Measurements from ENCODE around the gene EFCAB7.
"Not testable (repeated sequence)": the region's sequence is repeated elsewhere in the genome, so short reads cannot be mapped to it uniquely, and the experiment has no call there.

The EFCAB7 gene

GRCh38 chr1:63557365-63557987 lies 34.2 kb downstream of the EFCAB7 start:
- DNase-seq = no peak

DNA sequence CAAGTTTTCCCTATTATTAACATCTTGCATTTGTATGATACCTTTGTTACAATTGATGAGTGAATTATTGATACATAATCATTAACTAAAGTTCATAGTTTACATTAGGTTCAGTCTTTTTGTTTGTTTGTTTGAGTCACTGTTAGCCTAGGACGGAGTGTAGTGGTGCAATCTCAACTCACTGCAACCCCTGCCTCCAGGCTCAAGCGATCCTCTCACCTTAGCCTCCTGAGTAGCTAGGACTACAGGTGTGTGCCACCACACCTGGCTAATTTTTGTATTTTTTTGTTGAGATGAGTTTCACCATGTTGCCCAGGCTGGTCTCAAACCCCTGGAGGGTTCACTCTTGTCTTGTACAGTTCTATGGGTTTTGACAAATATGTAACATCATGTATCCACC lies 36.0 kb downstream of the EFCAB7 start:
- DNase-seq = no peak

DNA sequence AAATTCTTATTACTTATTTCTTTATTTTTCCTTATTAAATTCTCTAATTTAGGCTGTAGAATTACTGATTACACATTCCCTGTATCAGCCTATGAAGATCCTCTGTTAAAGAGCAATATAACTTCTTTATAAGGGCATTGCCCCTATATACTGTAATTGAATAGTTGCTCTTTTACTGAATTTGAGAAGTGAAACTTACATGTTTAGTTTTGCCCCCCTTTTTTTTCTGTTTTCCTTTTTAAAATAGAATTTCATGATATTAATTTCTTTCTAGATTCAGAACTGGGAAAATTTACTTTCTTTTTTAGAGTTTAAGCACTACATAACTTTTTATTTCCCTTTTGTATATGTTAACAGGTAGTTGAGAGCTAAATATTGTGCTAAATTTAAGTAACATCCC lies 40.4 kb downstream of the EFCAB7 start:
- DNase-seq = no peak

- no peak for DNase-seq
Observed at GRCh38 chr1:63569068-63569467, 45.7 kb downstream of the EFCAB7 start.

DNA sequence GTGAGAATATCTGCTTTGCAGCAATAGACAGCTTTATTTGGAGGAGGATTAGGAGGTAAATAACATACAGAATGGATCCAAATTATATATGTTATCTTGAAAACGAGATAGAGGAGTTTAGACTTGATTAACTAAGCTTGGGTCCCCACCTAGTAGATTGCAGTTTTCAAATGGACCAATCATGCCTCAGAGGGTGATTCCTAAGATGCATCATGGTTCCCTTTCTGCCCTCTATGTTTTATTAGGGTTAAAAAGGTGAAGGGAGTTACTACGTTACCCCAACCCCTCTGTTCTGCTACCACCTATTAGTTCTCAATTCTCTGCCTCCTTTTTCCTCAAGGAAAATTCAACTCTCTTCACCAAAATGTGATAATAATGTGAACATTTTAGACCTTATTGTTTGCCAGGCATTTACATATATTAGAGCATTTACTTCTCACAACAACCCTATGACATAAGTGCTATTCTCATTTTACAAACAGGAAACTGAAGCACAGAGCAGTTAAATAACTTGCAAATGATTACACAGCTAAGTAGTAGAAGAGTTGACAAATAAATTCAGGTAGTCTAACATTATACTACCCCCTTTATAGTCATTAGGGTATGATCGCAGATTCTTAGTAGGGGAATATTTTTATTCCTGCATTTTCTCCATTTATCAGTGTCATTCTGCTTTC lies 46.5 kb downstream of the EFCAB7 start:
- DNase-seq = no peak

DNA sequence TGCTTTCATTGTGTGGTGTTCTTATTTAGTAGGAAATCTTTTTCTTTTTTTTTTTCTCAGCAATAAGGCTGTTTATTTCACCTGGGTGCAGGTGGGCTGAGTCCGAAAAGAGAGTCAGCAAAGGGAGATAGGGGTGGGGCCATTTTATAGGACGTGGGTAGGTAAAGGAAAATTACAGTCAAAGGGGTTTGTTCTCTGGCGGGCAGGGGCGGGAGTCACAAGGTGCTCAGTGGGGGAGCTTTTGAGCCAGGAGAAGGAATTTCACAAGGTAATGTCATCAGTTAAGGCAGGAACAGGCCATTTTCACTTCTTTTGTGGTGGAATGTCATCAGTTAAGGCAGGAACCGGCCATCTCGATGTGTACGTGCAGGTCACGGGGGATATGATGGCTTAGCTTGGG lies 49.4 kb downstream of the EFCAB7 start:
- DNase-seq = not testable (repeated sequence)

DNA sequence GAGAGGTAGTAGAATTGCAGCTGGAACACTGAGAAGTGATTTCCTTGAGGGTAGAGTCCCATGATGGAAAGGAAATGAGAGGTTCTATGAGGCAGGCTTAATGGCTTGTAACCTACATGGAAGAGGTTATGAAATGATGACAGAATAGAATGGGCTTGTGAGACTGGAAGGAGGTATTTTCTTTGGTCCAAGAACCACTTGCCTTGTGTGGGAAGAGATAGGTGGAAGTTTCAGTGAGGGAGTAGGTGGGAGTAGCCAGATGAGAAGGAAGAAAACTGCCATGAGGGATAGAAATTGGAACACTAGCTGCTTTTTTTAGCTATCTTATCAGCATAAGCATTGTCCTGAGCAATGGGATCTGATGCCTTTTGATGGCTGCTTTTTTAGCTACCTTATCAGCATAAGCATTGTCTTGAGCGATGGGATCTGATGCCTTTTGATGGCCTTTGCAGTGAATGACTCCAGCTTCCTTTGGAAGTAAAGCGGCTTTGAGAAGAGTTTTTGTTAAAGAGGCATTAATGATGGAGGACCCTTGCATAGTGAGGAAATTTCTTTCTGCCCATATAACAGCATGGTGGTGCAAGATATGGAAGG lies 51.0 kb downstream of the EFCAB7 start:
- not testable (repeated sequence) for DNase-seq

GRCh38 chr1:63575340-63575826 lies 52.1 kb downstream of the EFCAB7 start:
- DNase-seq = no peak

DNA sequence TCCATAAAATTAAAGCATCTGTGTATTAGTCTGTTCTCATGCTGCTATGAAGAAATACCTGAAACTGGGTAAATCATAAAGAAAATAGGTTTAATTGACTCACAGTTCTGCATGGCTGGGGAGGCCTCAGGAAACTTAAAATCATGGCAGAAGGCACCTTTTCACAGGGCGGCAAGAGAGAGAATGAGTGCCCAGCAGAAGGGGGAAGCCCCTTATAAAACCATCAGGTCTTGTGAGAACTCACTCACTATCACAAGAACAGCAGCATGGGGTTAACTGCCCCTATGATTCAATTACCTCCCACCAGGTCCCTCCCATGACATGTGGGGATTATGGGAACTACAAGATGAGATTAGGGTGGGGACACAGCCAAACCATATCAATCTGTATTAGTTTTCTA lies 63.0 kb downstream of the EFCAB7 start:
- DNase-seq = not testable (repeated sequence)

DNA sequence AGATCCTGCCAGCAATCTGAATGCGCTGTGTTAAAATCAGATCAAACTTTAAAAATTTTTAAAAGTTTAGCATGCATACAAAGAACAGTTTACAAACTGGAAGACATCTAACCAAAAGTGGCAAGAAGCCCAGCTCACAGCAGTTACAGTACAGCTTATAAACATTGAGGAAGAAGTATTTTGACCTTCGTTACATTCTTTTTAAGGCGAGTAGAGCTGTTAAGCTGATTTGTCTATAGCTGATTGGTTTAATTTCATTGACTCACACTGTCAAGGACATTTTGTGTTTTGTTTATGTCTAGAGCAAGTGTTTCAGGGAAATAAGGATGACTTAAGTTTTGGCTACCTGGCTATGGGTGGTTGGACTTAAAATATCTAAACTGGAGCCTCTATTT lies 66.8 kb downstream of the EFCAB7 start:
- no peak for DNase-seq

- no peak for DNase-seq
Observed at GRCh38 chr1:63592536-63593302, 69.4 kb downstream of the EFCAB7 start.

GRCh38 chr1:63593303-63593885 lies 70.1 kb downstream of the EFCAB7 start, which contains the start of gene PGM1:
Gene PGM1 (plus strand): TSS chr1:63593411. CDS start chr1:63593489, 78 bp downstream.
- no peak for DNase-seq

DNA sequence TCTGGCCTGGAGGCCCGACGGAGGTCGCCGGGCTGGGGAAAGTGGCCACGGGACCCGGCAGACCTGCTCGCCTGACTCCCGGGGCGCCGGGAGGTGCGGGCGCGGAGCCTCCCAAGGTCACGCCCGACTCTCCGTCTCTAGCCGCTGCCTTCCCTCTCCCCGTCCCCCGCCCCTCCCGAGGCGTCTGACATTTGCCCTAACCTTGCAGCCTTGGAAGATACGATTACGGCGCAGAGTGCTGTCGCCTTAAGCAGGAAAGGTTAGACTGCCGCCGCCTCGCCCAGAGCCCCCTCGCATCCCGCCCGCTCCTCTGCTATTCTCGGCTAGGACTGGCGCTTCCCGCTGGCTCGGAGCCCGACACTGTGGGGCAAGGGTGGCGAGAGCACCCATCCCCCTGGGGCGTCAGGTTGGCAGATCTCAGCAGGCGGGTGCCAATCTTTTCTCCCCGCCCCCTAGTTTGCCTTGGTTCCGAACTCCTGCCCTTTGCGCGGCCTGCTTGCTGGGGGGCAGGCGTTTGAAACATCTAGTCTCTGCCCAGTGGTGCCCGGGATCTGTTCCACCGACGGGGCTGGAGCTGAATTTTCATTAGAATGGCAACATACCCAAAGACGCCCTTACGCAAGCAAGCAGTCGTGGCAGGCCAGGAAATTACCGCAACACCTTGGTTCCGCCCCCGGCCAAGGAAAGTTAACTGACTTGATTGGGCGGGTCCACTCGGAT lies 70.7 kb downstream of the EFCAB7 start:
- no peak for DNase-seq

DNA sequence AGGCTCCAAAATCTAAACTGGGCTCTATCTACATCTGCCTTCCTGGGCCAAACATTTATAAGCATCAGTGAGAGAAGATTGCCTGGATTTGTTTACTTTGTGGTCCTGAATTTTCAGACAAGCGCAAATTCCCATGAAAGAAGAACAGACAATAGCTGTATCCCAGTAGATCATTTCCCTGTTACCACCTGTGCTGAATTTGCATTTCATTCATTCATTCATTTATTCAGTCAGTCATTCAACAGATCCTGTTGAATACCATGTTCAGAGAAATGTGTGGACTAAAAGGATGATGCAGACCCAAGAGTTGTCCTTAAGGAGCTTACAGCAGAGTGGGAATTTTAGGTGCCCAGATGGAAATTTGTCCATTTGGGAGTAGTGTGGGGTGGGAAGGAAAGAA lies 72.1 kb downstream of the EFCAB7 start:
- DNase-seq = no peak

GRCh38 chr1:63599799-63600198 lies 76.5 kb downstream of the EFCAB7 start:
- no peak for DNase-seq

DNA sequence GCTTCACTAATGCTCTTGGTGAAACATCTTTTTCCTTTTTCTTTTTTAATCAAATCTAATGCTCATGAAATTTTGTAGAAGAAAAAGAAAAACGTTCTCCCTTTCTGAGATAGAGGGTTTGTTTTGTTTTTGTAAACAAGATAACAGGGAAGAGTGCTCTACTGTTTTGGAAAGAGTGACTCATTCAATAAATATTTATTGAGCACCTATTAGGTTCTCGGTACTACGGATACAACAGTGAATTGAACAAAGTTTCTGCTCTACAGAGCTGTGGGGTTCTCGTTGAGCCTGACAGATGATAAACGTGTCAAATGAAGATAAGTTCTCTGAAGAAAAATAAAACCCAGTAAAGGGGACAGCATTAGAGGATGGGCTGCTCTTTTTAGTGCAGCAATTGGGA lies 76.9 kb downstream of the EFCAB7 start:
- DNase-seq = no peak

GRCh38 chr1:63601061-63601460 lies 77.7 kb downstream of the EFCAB7 start:
- DNase-seq = no peak

GRCh38 chr1:63601463-63601862 lies 78.1 kb downstream of the EFCAB7 start:
- DNase-seq = no peak

DNA sequence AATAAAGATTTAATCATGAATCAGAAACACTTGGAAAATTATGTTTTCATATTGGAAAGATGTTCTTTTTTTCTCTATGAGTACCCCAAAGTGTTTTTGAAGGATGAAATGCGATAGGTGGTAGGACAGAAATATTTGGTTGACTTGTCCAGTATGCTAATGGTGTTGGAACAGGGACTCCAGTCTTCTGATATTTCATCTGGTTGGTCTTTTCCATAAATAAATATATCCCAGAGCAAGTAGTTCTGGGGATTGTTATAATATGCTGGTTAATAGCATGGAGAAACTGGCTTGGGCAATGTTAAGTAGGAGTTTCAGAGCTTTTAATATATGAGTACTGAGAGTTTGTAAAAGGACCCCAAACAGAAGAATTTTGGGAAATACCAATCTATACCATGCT lies 78.6 kb downstream of the EFCAB7 start:
- no peak for DNase-seq

- no peak for DNase-seq
Observed at GRCh38 chr1:63602629-63603028, 79.3 kb downstream of the EFCAB7 start.

GRCh38 chr1:63603810-63604209 lies 80.5 kb downstream of the EFCAB7 start:
- DNase-seq = no peak

- DNase-seq = no peak
Observed at GRCh38 chr1:63607322-63607721, 84.0 kb downstream of the EFCAB7 start.
